ENCODE data around the gene KLF7.
"Not testable (repeated sequence)": the region's sequence is repeated elsewhere in the genome, so short reads cannot be mapped to it uniquely, and the experiment has no call there.

Gene KLF7

GRCh38 chr2:207044379-207045362, 121.1 kb downstream of the KLF7 start:
- Histone ChIP-seq H3K4me3 (ENCODE audit: low read depth, low read length) (no peak overlapping the region), H3K9ac (ENCODE audit: low read length) (no peak overlapping the region), H3K4me1 (ENCODE audit: control insufficient read depth, insufficient read depth, low read length) (peaks cover 32% of the 10 kb centered on the region), H3K27ac (ENCODE audit: low read depth, low read length) (no peak overlapping the region), H3K9me3 (ENCODE audit: control insufficient read depth, insufficient read depth, low read depth, low read length) (no peaks in the 10 kb centered on the region), H3K27me3 (ENCODE audit: control insufficient read depth, insufficient read depth, low read length) (no peaks in the 10 kb centered on the region), H3K36me3 (ENCODE audit: control insufficient read depth, insufficient read depth, low read length) (no peaks in the 10 kb centered on the region)

- Histone ChIP-seq H3K9ac (ENCODE audit: low read length) (no peak overlapping the region), H3K27ac (ENCODE audit: low read depth, low read length) (no peak overlapping the region), H3K36me3 (ENCODE audit: control insufficient read depth, insufficient read depth, low read length) (no peaks in the 10 kb centered on the region), H3K27me3 (ENCODE audit: control insufficient read depth, insufficient read depth, low read length) (no peaks in the 10 kb centered on the region), H3K9me3 (ENCODE audit: control insufficient read depth, insufficient read depth, low read depth, low read length) (no peaks in the 10 kb centered on the region), H3K4me3 (ENCODE audit: low read depth, low read length) (no peak overlapping the region), H3K4me1 (ENCODE audit: control insufficient read depth, insufficient read depth, low read length) (peaks cover 32% of the 10 kb centered on the region)
Observed at GRCh38 chr2:207042841-207043240, 122.9 kb downstream of the KLF7 start.

GRCh38 chr2:207041786-207042554, 123.8 kb downstream of the KLF7 start:
- Histone ChIP-seq H3K27ac (ENCODE audit: low read depth, low read length) (no peak overlapping the region), H3K9ac (ENCODE audit: low read length) (no peak overlapping the region), H3K36me3 (ENCODE audit: control insufficient read depth, insufficient read depth, low read length) (no peaks in the 10 kb centered on the region), H3K4me1 (ENCODE audit: control insufficient read depth, insufficient read depth, low read length) (peaks cover 36% of the 10 kb centered on the region), H3K4me3 (ENCODE audit: low read depth, low read length) (no peak overlapping the region), H3K9me3 (ENCODE audit: control insufficient read depth, insufficient read depth, low read depth, low read length) (no peaks in the 10 kb centered on the region), H3K27me3 (ENCODE audit: control insufficient read depth, insufficient read depth, low read length) (no peaks in the 10 kb centered on the region)

- Histone ChIP-seq H3K4me3 (ENCODE audit: low read depth, low read length) (no peak overlapping the region), H3K9ac (ENCODE audit: low read length) (no peak overlapping the region), H3K9me3 (ENCODE audit: control insufficient read depth, insufficient read depth, low read depth, low read length) (no peaks in the 10 kb centered on the region)
Observed at GRCh38 chr2:207041279-207041678, 124.5 kb downstream of the KLF7 start.

GRCh38 chr2:207040696-207041095, 125.1 kb downstream of the KLF7 start:
- peaks cover 46% of the 10 kb centered on the region for H3K4me1 ChIP-seq (ENCODE audit: control insufficient read depth, insufficient read depth, low read length)
- H3K9me3 ChIP-seq (ENCODE audit: control insufficient read depth, insufficient read depth, low read depth, low read length): no peaks in the 10 kb centered on the region
- H3K27me3 ChIP-seq (ENCODE audit: control insufficient read depth, insufficient read depth, low read length): no peaks in the 10 kb centered on the region
- H3K9ac ChIP-seq (ENCODE audit: low read length): no peak overlapping the region
- no peak overlapping the region for H3K4me3 ChIP-seq (ENCODE audit: low read depth, low read length)
- H3K36me3 ChIP-seq (ENCODE audit: control insufficient read depth, insufficient read depth, low read length): no peaks in the 10 kb centered on the region
- no peak overlapping the region for H3K27ac ChIP-seq (ENCODE audit: low read depth, low read length)

More at GRCh38 chr2:207041279-207041678, 124.5 kb downstream of the KLF7 start:
- Histone ChIP-seq H3K27me3 (ENCODE audit: control insufficient read depth, insufficient read depth, low read length) (no peaks in the 10 kb centered on the region), H3K27ac (ENCODE audit: low read depth, low read length) (no peak overlapping the region), H3K36me3 (ENCODE audit: control insufficient read depth, insufficient read depth, low read length) (no peaks in the 10 kb centered on the region), H3K4me1 (ENCODE audit: control insufficient read depth, insufficient read depth, low read length) (peaks cover 40% of the 10 kb centered on the region)

GRCh38 chr2:207039225-207039624, 126.5 kb downstream of the KLF7 start:
- H3K27ac ChIP-seq (ENCODE audit: low read depth, low read length): no peak overlapping the region
- peaks cover 46% of the 10 kb centered on the region for H3K4me1 ChIP-seq (ENCODE audit: control insufficient read depth, insufficient read depth, low read length)
- H3K9ac ChIP-seq (ENCODE audit: low read length): no peak overlapping the region
- no peaks in the 10 kb centered on the region for H3K27me3 ChIP-seq (ENCODE audit: control insufficient read depth, insufficient read depth, low read length)
- H3K36me3 ChIP-seq (ENCODE audit: control insufficient read depth, insufficient read depth, low read length): no peaks in the 10 kb centered on the region
- no peak overlapping the region for H3K4me3 ChIP-seq (ENCODE audit: low read depth, low read length)
- no peaks in the 10 kb centered on the region for H3K9me3 ChIP-seq (ENCODE audit: control insufficient read depth, insufficient read depth, low read depth, low read length)

- H3K27me3 ChIP-seq (ENCODE audit: control insufficient read depth, insufficient read depth, low read length): no peaks in the 10 kb centered on the region
Observed at GRCh38 chr2:207038299-207038698, 127.4 kb downstream of the KLF7 start.

GRCh38 chr2:207037896-207038295, 127.9 kb downstream of the KLF7 start:
- Histone ChIP-seq H3K36me3 (ENCODE audit: control insufficient read depth, insufficient read depth, low read length) (no peaks in the 10 kb centered on the region), H3K4me3 (ENCODE audit: low read depth, low read length) (no peak overlapping the region), H3K9ac (ENCODE audit: low read length) (peak overlapping the region; percentile 75), H3K4me1 (ENCODE audit: control insufficient read depth, insufficient read depth, low read length) (peaks cover 46% of the 10 kb centered on the region), H3K27ac (ENCODE audit: low read depth, low read length) (peak overlapping the region; percentile 93), H3K27me3 (ENCODE audit: control insufficient read depth, insufficient read depth, low read length) (no peaks in the 10 kb centered on the region), H3K9me3 (ENCODE audit: control insufficient read depth, insufficient read depth, low read depth, low read length) (peaks cover 11% of the 10 kb centered on the region)

More at GRCh38 chr2:207038299-207038698, 127.4 kb downstream of the KLF7 start:
- peak overlapping the region; percentile 75 for H3K9ac ChIP-seq (ENCODE audit: low read length)
- peak overlapping the region; percentile 93; the same call in 1 of the 2 replicates for H3K27ac ChIP-seq (ENCODE audit: low read depth, low read length)
- H3K9me3 ChIP-seq (ENCODE audit: control insufficient read depth, insufficient read depth, low read depth, low read length): peaks cover 7% of the 10 kb centered on the region
- H3K36me3 ChIP-seq (ENCODE audit: control insufficient read depth, insufficient read depth, low read length): no peaks in the 10 kb centered on the region
- no peak overlapping the region for H3K4me3 ChIP-seq (ENCODE audit: low read depth, low read length)
- peaks cover 46% of the 10 kb centered on the region for H3K4me1 ChIP-seq (ENCODE audit: control insufficient read depth, insufficient read depth, low read length)

- H3K9me3 ChIP-seq (ENCODE audit: control insufficient read depth, insufficient read depth, low read depth, low read length): peaks cover 18% of the 10 kb centered on the region
- not testable (repeated sequence) for H3K27ac ChIP-seq (ENCODE audit: low read depth, low read length); H3K9ac ChIP-seq (ENCODE audit: low read length); H3K36me3 ChIP-seq (ENCODE audit: control insufficient read depth, insufficient read depth, low read length); H3K4me3 ChIP-seq (ENCODE audit: low read depth, low read length); H3K27me3 ChIP-seq (ENCODE audit: control insufficient read depth, insufficient read depth, low read length)
- H3K4me1 ChIP-seq (ENCODE audit: control insufficient read depth, insufficient read depth, low read length): peaks cover 44% of the 10 kb centered on the region
Observed at GRCh38 chr2:207037023-207037422, 128.7 kb downstream of the KLF7 start.

GRCh38 chr2:207035875-207036274, 129.9 kb downstream of the KLF7 start:
- Histone ChIP-seq H3K36me3 (ENCODE audit: control insufficient read depth, insufficient read depth, low read length) (no peaks in the 10 kb centered on the region), H3K27me3 (ENCODE audit: control insufficient read depth, insufficient read depth, low read length) (no peaks in the 10 kb centered on the region), H3K4me1 (ENCODE audit: control insufficient read depth, insufficient read depth, low read length) (peaks cover 34% of the 10 kb centered on the region), H3K4me3 (ENCODE audit: low read depth, low read length) (no peak overlapping the region), H3K9ac (ENCODE audit: low read length) (peak overlapping the region; percentile 79), H3K9me3 (ENCODE audit: control insufficient read depth, insufficient read depth, low read depth, low read length) (peaks cover 19% of the 10 kb centered on the region), H3K27ac (ENCODE audit: low read depth, low read length) (peak overlapping the region; percentile 81; the same call in 1 of the 2 replicates)

GRCh38 chr2:207032490-207032889, 133.3 kb downstream of the KLF7 start:
- H3K4me1 ChIP-seq (ENCODE audit: control insufficient read depth, insufficient read depth, low read length): peaks cover 10% of the 10 kb centered on the region
- H3K27me3 ChIP-seq (ENCODE audit: control insufficient read depth, insufficient read depth, low read length): no peaks in the 10 kb centered on the region
- no peak overlapping the region for H3K27ac ChIP-seq (ENCODE audit: low read depth, low read length)
- peaks cover 20% of the 10 kb centered on the region for H3K9me3 ChIP-seq (ENCODE audit: control insufficient read depth, insufficient read depth, low read depth, low read length)
- H3K36me3 ChIP-seq (ENCODE audit: control insufficient read depth, insufficient read depth, low read length): no peaks in the 10 kb centered on the region
- no peak overlapping the region for H3K4me3 ChIP-seq (ENCODE audit: low read depth, low read length)
- H3K9ac ChIP-seq (ENCODE audit: low read length): no peak overlapping the region
